GM21526 (cell line): ENCODE data around the gene ARSG.
"Not testable (repeated sequence)": the region's sequence is repeated elsewhere in the genome, so short reads cannot be mapped to it uniquely, and the experiment has no call there.

Experiments used
- ATAC-seq: cut with Tn5 transposase; IDR thresholded peaks from one replicate; pipeline ENCODE4 v1.9.1; 2021; ENCODE audit warnings: moderate library complexity; ENCODE audit not compliant: unreplicated experiment, low FRiP score

ARSG gene

DNA sequence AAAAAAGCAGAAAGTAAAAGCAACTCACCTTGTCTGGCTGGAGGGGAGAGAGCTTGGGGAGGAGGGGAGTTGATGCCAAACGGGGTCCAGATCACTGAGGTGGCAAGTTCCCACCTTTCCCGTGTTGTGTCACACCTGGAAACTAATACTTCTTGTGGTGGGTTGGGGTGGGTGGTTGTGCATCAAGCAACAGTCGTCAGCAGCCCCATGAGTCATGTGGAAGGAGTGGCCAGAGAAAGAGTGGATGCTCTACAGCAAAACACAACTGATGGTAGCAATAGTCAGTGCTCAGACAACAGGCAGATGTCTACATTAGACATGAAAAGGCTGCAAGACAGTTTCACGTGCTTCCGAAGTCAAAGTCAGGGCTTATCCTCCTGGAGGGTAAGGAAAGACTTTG lies 35.4 kb downstream of the ARSG start:
- no peak for ATAC-seq

GRCh38 chr17:68327823-68328557 lies 36.7 kb downstream of the ARSG start:
- no peak for ATAC-seq

- no peak for ATAC-seq
Observed at GRCh38 chr17:68328676-68329075, 37.4 kb downstream of the ARSG start.

DNA sequence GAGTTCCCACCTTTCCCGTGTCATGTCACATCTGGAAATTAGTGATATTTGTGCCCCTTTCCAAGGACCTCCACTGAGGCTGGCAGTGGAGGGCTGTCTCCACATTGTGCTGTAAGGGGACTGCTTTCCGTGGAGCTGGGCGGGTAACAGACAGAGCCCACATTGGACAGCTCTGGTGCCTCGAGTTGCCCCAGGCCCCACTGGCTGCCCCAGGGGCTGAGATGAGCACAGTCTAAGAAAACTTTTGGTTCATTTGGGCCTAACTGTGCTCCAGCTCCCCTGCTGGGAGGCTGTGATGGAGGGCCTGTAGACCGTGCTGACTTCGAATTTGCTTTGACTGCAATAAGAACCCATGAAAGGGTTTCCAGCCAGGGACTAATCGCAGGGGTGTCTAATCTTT lies 38.0 kb downstream of the ARSG start:
- ATAC-seq, result no peak

- not testable (repeated sequence) for ATAC-seq
Observed at GRCh38 chr17:68331932-68332331, 40.6 kb downstream of the ARSG start.

DNA sequence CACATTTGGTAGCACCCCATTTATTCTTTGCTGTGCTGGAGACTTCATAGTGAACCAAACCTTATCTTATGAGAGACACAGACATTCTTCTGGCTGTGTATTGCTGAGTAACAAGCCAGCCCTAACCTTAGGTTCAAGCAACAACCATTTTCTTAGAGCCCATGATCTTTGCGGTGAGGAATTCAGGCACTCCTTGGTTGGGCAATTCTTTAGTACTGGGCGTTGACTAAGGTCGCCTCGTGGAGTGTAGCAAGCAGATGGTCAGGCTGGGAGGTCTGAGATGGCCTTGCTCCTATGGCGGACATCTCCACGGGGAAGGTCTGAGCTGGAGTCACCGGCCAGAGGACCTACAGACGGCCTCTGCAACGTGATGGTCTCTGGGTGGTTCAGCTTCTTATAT lies 43.1 kb downstream of the ARSG start:
- ATAC-seq, result no peak

DNA sequence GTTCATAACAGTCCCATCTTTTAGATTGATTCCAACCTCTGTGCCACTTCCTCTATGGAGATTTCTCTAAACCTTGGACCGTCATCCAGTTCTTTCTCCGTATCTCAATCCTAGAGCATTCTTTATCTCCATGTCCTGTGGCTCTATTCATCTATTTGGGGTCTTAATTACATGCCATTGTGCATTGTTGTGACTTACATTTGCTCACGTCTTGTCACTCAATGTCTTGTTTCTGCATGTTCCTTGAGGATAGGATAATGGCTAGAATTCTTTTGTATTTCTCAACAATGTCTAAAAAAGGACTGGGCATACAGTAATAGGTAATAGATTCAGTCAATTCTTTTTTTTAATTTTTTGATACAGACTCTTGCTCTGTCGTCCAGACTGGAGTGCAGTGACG lies 50.2 kb downstream of the ARSG start:
- no peak for ATAC-seq

GRCh38 chr17:68343976-68344375 lies 52.7 kb downstream of the ARSG start:
- ATAC-seq, result no peak

- ATAC-seq, result no peak
Observed at GRCh38 chr17:68344701-68345136, 53.4 kb downstream of the ARSG start.

DNA sequence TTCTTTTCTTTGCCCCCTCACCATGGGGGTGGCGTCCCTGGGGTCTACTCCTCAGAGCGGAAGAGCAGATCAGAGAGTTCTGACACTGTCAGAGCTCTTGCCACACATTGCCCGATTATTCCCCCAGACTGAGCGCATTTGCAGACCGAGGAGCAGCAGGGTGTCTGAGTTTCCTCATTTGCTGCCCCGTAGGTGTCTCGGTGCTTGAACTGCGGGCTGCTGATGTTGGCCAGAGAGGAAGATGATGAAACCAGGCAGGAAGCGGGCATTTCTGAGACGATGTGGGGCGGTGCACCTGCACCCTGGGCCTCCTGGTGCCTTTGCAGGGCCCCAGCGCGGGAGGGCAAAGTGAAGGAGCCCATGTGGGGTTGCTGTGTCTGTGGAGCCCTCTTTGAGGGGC lies 55.2 kb downstream of the ARSG start:
- ATAC-seq, result no peak

DNA sequence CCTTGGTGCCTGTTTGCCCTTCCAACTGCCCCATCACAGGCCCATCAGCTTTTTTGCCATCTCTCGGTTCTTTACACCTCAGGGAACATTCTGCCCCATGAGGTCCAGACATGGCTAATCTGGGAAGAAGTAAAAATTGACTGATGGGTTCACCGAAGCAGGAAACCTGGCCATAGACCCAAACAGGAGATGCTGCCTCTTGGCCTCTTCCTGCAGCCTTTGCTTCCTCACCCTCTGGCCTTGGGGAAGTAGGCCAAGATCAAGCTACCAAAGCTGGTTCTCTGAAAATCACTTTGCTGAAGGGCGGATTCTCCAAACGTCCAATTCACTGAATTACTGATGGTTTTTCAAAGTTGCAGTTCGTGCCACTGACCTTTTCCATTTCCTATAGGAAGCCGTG lies 56.1 kb downstream of the ARSG start:
- ATAC-seq, result no peak

- ATAC-seq, result peak; percentile 85
Observed at GRCh38 chr17:68349157-68349556, 57.9 kb downstream of the ARSG start.

DNA sequence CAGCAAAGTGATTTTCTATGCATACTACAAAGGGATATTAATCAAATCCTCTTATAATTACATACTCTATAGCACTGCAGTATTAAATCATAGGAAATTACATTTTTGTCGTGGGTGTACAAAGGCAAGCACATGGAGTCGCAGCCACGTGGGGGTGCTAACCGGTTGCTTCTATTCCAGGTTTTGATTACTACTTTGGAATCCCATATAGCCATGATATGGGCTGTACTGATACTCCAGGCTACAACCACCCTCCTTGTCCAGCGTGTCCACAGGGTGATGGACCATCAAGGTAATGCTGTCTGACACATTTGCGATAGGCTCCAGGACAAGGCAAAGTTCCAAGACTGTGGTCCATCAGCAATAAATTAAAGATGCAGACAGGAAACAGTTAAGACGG lies 60.1 kb downstream of the ARSG start:
- ATAC-seq, result no peak

GRCh38 chr17:68352041-68352440 lies 60.7 kb downstream of the ARSG start:
- no peak for ATAC-seq

- not testable (repeated sequence) for ATAC-seq
Observed at GRCh38 chr17:68352671-68353070, 61.4 kb downstream of the ARSG start.

- no peak for ATAC-seq
Observed at GRCh38 chr17:68353111-68353521, 61.8 kb downstream of the ARSG start.

DNA sequence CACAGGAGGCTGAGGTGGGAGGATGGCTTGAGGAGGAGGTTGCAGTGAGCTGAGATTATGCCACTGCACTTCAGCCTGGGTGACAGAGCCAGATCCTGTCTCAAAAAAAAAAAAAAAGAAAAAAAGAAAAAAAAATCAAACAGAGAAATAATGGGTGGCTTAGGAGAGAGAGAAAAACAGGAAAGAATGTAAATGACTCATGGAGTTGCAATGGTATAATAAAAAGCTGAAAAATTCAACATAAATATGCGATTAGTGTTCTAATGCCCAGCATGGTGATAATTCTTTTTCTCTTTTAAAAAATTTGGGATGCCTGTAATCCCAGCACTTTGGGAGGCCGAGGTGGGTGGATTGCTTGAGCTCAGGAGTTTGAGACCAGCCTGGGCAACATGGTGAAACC lies 63.0 kb downstream of the ARSG start:
- ATAC-seq, result not testable (repeated sequence)

GRCh38 chr17:68355108-68355507 lies 63.8 kb downstream of the ARSG start:
- not testable (repeated sequence) for ATAC-seq

GRCh38 chr17:68356520-68356919 lies 65.2 kb downstream of the ARSG start:
- no peak for ATAC-seq

GRCh38 chr17:68356949-68357455 lies 65.7 kb downstream of the ARSG start:
- ATAC-seq, result no peak

- no peak for ATAC-seq
Observed at GRCh38 chr17:68357886-68358285, 66.6 kb downstream of the ARSG start.

DNA sequence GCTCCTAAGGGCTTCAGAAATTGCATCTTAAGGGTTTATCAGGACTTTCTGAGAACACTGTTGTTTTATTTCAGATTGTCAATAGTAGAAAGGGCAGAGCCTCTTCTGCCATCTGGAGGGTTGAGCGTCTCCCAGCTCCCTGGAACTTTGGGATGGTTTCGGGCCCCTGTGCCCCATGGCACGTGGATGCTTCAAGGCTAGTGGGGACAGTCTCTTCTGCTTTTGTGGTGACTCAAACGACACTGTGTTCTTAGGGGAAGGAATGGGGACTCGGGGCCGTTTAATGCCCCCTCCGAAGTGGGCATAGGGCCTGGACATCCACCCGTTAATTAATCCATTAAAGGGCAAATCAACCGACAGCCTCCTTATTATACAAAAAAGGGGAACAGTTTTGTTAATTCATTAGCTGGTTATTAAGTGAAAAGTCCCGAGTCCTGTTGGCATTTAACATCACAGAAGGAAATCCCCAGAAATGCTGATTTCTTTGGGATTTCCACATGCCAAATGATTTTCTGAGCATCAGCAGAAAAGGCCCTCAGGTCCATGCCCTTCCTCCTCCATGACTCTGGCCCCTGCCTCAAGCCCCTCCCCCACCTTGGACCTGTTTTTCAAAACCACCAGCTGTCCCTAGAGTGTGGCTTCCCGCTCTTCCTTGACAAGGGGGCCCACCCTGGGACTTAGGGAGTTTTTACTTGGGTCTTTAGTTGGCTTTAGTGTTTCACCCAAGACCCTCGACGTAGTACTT lies 68.7 kb downstream of the ARSG start:
- no peak for ATAC-seq
